NCI-H2196 treated with DMSO at 0.1 percent for 48 hours (cell line): ENCODE measurements around the gene APIP.

Source experiments
- DNase-seq: peaks from one replicate; lab custom pipeline; 2025; ENCODE audit not compliant: unreplicated experiment; lab: John Stamatoyannopoulos, UW

APIP gene

GRCh38 chr11:34916015-34916842 is at the start of gene APIP, which contains the start of gene PDHX:
Gene APIP (minus strand): TSS chr11:34916379. CDS start chr11:34916284, 95 bp downstream.
Gene PDHX (plus strand): TSS chr11:34916618. CDS start chr11:34916656, 38 bp downstream.
- DNase-seq: peak; percentile 94

GRCh38 chr11:34964610-34965331 is 48.6 kb upstream of the APIP start:
- DNase-seq: no peak

GRCh38 chr11:34963351-34963750 is 47.2 kb upstream of the APIP start:
- no peak for DNase-seq

- DNase-seq: no peak
These were observed 45.9 kb upstream of the APIP start for GRCh38 chr11:34962034-34962433.

- DNase-seq: no peak
These were observed 44.1 kb upstream of the APIP start for GRCh38 chr11:34960277-34960676.

- no peak for DNase-seq
These were observed 43.6 kb upstream of the APIP start for GRCh38 chr11:34959770-34960169.

GRCh38 chr11:34957606-34958005 is 41.4 kb upstream of the APIP start:
- DNase-seq: no peak

GRCh38 chr11:34957206-34957605 is 41.0 kb upstream of the APIP start:
- DNase-seq: no peak

GRCh38 chr11:34953955-34954354 is 37.8 kb upstream of the APIP start:
- no peak for DNase-seq

- no peak for DNase-seq
These were observed 32.5 kb upstream of the APIP start for GRCh38 chr11:34948696-34949095.

GRCh38 chr11:34944692-34945091 is 28.5 kb upstream of the APIP start:
- no peak for DNase-seq

GRCh38 chr11:34941688-34942087 is 25.5 kb upstream of the APIP start:
- no peak for DNase-seq

- DNase-seq: no peak
These were observed 24.0 kb upstream of the APIP start for GRCh38 chr11:34940026-34940677.

GRCh38 chr11:34938611-34939010 is 22.4 kb upstream of the APIP start:
- no peak for DNase-seq

GRCh38 chr11:34936945-34937629 is 20.9 kb upstream of the APIP start:
- DNase-seq: no peak

- no peak for DNase-seq
These were observed 13.9 kb upstream of the APIP start for GRCh38 chr11:34929794-34930763.

GRCh38 chr11:34928960-34929680 is 12.9 kb upstream of the APIP start:
- no peak for DNase-seq

- DNase-seq: no peak
These were observed 12.2 kb upstream of the APIP start for GRCh38 chr11:34928268-34928959.

- DNase-seq: no peak
These were observed 10.6 kb upstream of the APIP start for GRCh38 chr11:34926831-34927132.
